Measurements from ENCODE around the gene LRRC25.
"Not testable (repeated sequence)": the region's sequence is repeated elsewhere in the genome, so short reads cannot be mapped to it uniquely, and the experiment has no call there.

Gene LRRC25

DNA sequence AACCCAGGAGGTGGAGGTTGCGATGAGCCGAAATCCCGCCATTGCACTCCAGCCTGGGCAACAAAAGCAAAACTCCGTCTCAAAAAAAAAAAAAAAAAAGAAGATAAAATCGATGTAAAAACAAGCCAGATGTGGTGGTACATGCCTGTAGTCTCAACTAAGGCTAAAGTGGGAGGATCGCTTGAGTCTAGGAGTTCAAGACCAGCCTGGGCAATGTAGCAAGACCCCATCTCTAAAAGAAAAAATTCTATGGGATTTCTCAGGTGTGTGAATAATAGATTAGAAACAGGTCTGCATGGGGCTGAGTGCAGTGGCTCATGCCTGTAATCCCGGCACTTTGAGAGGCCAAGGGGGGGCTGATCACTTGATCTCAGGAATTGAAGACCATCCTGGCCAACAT lies 45.9 kb downstream of the LRRC25 start:
- Mint-ChIP-seq H3K36me3 (peaks cover 22 to 32% of the 10 kb centered on the region in 2 donors), H3K4me1 (peaks cover 0 to 2% of the 10 kb centered on the region in 2 donors), H3K27me3 (no peaks in the 10 kb centered on the region), H3K4me3 (no peak overlapping the region), H3K27ac (no peak overlapping the region), H3K9me3 (no peaks in the 10 kb centered on the region)
- DNase-seq: no peak
- no peak for ATAC-seq (replicated peaks)

DNA sequence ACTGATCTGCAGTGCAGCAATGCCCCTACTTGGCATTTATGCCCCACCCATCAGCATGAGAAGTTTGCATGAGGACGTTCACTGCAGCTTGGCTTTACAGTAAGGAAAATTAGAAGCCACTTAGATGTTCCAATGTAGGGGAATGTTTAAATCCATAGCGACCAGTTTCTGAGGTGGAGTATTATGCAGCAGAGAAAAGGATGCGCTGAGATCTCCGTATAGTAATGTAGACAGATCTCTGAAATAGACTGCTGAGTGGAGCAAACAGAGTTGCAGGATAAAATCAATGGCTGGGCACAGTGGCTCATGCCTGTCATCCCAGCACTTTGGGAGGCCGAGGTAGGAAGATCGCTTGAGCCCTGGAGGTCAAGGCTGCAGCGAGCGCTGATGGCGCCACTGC lies 46.9 kb downstream of the LRRC25 start:
- peaks cover 2 to 7% of the 10 kb centered on the region in 2 donors for H3K4me1 Mint-ChIP-seq
- no peak overlapping the region for H3K27ac Mint-ChIP-seq
- DNase-seq (no peak), ATAC-seq (replicated peaks) (no peak)
- H3K4me3 Mint-ChIP-seq: no peak overlapping the region
- H3K36me3 Mint-ChIP-seq: peaks cover 24 to 33% of the 10 kb centered on the region in 2 donors
- H3K27me3 Mint-ChIP-seq: no peaks in the 10 kb centered on the region
- no peaks in the 10 kb centered on the region for H3K9me3 Mint-ChIP-seq

DNA sequence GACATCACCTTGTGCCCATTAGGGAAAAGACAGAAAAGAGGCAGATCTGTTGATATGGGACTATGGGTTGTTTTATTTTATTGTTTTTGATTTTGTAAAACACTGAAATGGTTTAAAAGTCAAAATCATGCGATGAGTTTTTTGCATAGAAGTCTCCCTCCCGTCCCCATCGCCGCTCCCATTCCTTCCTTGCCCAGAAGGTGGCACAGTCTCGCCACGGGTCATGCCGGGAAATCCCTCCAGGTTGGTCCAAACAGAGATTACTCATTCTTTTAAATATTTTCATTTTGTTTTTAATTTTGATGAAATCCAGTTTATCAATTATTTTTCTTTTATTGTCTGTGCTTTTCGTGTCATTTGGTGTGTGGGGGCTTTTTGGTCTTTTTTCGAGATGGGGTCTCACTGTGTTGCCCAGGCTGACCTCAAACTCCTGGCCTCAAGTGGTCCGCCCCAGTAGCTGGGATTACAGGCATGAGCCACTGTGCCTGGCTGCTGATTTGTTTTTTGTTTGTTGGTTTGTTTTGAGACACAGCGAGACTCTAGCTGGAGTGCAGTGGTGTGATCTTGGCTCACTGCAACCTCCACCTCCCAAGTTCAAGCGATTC lies 47.8 kb downstream of the LRRC25 start:
- Mint-ChIP-seq H3K27ac (no peak overlapping the region), H3K9me3 (no peaks in the 10 kb centered on the region), H3K36me3 (peaks cover 27 to 31% of the 10 kb centered on the region in 2 donors), H3K4me3 (no peak overlapping the region), H3K4me1 (peaks cover 2 to 7% of the 10 kb centered on the region in 2 donors), H3K27me3 (no peaks in the 10 kb centered on the region)
- DNase-seq: peak; percentile 27
- ATAC-seq (replicated peaks): peak; percentile 67 to 76

DNA sequence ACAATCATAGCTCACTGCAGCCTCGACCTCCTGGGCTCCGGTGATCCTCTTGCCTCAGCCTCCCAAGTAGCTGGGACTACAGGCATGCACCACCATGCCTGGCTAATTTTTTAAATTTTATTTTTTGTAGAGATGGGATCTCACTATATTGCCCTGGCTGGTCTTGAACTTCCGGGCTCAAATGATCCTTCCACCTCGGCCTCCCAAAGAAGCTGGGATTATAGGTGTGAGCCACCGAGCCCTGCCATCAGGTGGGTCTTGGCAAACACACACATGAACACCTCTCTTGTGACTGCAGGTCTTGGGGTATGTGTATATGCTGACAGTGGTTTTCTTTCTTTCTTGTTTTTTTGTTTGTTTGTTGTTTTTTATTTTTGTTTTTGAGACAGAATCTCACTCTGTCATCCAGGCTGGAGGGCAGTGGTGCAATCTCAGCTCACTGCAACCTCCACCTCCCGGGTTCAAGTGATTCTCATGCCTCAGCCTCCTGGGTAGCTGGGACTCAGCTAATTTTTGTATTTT lies 48.5 kb downstream of the LRRC25 start:
- peaks cover 29 to 34% of the 10 kb centered on the region in 2 donors for H3K36me3 Mint-ChIP-seq
- not testable (repeated sequence) for ATAC-seq (replicated peaks); H3K4me3 Mint-ChIP-seq; H3K27me3 Mint-ChIP-seq; H3K4me1 Mint-ChIP-seq; DNase-seq; H3K27ac Mint-ChIP-seq; H3K9me3 Mint-ChIP-seq

DNA sequence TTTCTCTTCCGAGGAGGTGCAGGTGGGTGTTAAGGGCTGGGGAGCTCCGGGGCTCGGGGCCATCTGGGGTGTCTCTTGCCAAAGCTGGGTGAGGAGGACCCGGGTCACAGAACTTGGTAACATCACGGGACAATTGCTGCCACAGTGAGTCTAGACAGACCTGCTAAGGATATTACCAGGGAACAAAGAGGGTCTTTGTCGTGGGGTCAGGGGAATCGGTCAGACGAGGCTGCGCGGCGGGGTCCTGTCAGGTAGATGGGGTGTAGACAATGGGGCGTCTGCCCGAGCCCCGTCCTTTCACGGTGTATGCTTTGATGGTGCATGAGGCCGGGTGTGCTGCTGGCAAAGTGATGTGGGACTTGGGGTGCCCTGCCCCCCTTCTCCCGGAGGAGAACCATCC lies 49.3 kb downstream of the LRRC25 start:
- Mint-ChIP-seq H3K27me3 (no peaks in the 10 kb centered on the region), H3K9me3 (no peaks in the 10 kb centered on the region), H3K27ac (no peak overlapping the region), H3K4me1 (peaks cover 2 to 7% of the 10 kb centered on the region in 2 donors), H3K4me3 (no peak overlapping the region), H3K36me3 (peaks cover 23 to 29% of the 10 kb centered on the region in 2 donors)
- DNase-seq (no peak), ATAC-seq (replicated peaks) (no peak)

DNA sequence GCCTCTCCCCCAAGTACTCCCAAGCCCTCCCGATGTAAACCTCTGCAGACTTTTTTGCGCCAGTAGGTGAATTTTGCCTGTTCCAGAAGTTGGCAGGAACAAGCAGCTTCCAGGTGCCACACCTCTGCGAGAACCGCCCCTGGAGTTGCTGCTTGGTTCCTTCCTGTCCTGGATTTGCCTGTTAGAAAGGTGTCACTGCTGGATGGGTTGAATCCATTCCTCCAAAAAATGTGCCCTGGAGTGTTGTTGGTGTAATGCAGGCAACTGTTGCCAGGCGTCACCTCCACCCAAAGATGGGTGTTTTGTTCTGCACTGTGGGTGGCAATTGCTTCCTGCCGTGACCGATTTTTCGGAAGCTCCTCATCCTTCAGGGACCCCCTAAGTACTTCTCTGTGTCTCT lies 51.3 kb downstream of the LRRC25 start:
- Mint-ChIP-seq H3K4me3 (no peak overlapping the region), H3K36me3 (peaks cover 23 to 29% of the 10 kb centered on the region in 2 donors), H3K4me1 (peaks cover 5 to 19% of the 10 kb centered on the region in 2 donors), H3K27me3 (no peaks in the 10 kb centered on the region), H3K9me3 (no peaks in the 10 kb centered on the region), H3K27ac (no peak overlapping the region)
- DNase-seq: no peak
- no peak for ATAC-seq (replicated peaks)

DNA sequence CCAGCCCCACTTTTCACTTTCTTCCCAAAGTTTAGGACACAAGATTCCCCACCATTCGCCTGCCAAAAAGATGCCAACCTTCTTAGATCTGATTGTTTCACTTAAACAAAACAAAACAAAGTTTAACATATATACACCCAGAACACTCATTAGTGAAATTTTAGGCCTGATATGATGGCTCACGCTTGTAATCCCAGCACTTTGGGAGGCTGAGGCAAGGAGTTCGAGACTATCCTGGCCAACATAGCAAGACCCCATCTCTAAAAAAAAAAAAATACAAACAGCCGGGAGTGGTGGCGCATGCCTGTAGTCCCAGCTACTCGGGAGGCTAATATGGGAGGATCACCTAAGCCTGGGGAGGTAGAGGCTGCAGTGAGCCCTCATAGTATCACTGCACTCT lies 52.1 kb downstream of the LRRC25 start:
- no peaks in the 10 kb centered on the region for H3K9me3 Mint-ChIP-seq
- DNase-seq: no peak
- H3K27me3 Mint-ChIP-seq: no peaks in the 10 kb centered on the region
- H3K27ac Mint-ChIP-seq: no peak overlapping the region
- ATAC-seq (replicated peaks): no peak
- peaks cover 23 to 27% of the 10 kb centered on the region in 2 donors for H3K36me3 Mint-ChIP-seq
- H3K4me3 Mint-ChIP-seq: no peak overlapping the region
- peaks cover 7 to 20% of the 10 kb centered on the region in 2 donors for H3K4me1 Mint-ChIP-seq

DNA sequence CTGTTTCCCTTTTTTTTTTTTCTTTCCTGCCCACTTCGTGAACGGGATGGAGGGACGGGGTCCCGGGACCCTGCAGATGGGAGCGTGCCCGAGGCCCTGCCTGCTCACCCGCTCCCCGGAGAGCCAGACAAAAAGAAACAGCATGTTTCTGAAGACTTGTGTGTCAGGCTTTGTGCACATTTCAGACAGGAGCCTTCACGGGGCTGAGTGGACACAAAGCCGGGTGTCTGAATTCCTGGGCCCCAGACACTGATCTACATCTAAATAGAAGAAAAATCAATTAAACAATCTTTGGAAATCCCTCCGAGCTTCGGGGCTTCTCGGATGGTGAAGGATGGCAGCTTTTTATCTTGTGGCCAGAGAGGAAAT lies 52.9 kb downstream of the LRRC25 start:
- no peak overlapping the region for H3K27ac Mint-ChIP-seq
- ATAC-seq (replicated peaks): no peak
- no peaks in the 10 kb centered on the region for H3K9me3 Mint-ChIP-seq
- no peak overlapping the region for H3K4me3 Mint-ChIP-seq
- H3K36me3 Mint-ChIP-seq: peaks cover 21 to 26% of the 10 kb centered on the region in 2 donors
- H3K4me1 Mint-ChIP-seq: peaks cover 7 to 20% of the 10 kb centered on the region in 2 donors
- no peaks in the 10 kb centered on the region for H3K27me3 Mint-ChIP-seq
- DNase-seq: no peak

DNA sequence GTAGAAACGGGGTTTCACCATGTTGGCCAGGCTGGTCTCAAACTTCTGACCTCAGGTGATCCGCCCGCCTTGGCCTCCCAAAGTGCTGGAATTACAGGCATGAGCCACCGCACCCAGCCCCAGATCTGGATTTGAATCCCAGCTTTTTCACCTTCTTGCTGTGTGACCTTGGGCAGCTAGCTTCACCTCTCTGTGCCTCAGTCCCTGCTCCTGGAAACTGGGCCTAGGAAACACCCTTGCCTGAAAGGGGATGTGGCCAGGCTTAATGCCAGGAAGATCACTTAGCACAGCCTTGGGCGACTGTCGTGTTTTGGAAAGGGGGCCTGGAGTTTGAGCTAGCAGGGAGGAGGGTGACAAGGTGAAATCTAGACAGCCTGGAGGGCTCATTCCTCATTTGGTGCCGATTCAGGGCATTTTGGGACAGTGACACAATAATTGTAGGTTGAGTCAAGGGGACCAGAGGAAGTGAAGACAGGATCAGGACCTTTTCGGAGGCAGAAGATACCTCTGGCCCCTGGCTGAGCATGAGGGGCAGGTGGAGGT lies 55.3 kb downstream of the LRRC25 start:
- H3K27ac Mint-ChIP-seq: no peak overlapping the region
- no peaks in the 10 kb centered on the region for H3K9me3 Mint-ChIP-seq
- peaks cover 13 to 16% of the 10 kb centered on the region in 2 donors for H3K36me3 Mint-ChIP-seq
- ATAC-seq (replicated peaks): no peak
- no peak overlapping the region for H3K4me3 Mint-ChIP-seq
- peaks cover 7 to 27% of the 10 kb centered on the region in 2 donors for H3K4me1 Mint-ChIP-seq
- peaks cover 5 to 9% of the 10 kb centered on the region in 2 donors for H3K27me3 Mint-ChIP-seq
- DNase-seq: no peak

Measured in stimulated activated naive B cell treated with anti-CD40 and anti-IgM and Interleukin-4, amounts not matched to agents 10 μg/mL and 1 μg/mL and 100 μg/mL, for 72 hours (primary cell).